Measurements from ENCODE around the gene PKNOX1.
"Not testable (repeated sequence)": the region's sequence is repeated elsewhere in the genome, so short reads cannot be mapped to it uniquely, and the experiment has no call there.

PKNOX1 gene

DNA sequence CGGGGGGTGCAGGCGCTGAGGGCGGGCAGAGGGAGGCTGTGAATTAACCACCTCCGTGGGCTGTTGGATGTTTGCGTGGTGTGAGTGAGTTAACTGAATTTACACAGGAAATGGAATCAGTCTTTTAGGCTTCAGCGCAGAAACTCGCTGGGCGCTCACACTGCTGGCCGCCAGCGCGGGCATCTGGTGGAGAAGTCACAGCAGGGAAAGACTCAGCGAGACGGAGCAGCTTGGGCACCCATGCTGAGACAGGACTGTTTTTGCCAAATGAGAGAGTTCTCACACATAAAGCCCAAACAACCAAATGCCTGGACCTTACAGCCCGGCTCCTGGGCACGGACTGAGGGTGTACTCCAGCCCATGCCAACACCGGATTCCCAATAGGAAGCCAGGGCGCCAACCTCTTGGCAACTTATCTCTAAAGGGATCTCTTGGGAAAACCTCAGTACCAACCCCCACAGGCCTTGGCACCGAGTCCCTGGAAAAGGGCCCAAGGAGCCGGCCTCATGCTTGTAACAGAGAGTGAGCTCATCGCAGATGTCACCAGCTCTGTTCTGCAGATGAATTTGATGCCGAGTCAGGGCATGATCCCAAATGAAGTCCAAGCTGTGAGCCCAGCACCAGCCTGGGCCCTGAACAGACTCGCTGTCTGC is 90.0 kb downstream of the PKNOX1 start:
- DNase-seq: not testable (repeated sequence)

DNA sequence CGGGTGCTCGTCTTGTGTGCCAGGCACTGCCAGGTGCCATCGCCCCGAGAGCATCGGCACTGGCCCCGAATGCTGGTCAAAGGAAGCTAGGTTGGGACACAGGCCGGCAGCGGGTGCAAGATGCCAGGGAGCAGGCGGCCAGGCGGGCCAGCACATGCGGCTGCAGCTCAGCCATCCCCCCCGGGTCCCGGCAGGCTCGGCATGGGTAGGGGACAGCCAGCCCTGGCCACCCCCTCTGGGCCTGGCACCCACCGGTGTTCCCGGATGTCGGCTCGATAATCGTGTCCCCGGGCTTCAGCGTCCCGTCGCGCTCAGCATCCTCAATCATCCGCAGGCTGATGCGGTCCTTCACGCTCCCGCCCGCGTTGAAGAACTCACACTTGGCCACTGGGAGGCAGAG is 91.6 kb downstream of the PKNOX1 start:
- DNase-seq: not testable (repeated sequence)

DNA sequence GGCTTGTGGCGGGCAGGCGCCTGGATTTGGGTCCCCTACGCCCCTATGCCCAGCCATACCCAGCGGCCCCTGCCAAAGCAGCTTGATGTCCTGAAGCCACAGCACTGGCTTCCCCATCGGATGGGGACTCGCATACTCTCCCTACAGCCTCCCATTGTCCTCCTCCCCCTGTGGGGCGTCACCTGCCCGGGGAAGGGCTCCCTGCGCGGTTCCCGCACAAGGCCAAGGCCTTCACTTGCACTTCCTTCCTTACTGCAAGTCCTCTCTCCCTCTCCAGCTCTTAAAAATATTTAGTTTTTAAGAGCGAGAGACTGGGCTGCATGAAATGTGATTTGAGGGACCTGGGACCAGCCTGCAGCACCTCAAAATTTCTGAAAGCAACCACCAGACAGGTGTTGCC is 92.3 kb downstream of the PKNOX1 start:
- not testable (repeated sequence) for DNase-seq

DNA sequence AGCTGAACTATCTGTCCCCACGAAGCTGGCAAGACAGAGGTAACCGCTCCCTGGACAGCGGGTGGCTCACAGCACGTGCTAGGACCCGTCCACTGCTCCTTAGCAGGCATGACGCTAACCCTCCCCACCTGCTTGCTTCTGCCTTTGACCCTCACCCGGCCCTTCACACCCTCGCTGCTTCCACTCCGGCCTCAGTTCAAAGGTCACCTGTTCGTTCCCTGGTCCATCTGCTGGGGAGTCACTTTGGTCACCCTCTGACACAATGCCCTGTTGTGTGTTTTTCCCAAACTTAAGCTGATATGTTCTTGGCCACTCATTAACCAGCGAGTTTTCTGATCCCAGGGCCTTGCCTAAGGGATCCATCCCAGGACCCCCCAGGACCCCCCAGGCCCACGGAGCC is 93.7 kb downstream of the PKNOX1 start:
- DNase-seq: not testable (repeated sequence)

DNA sequence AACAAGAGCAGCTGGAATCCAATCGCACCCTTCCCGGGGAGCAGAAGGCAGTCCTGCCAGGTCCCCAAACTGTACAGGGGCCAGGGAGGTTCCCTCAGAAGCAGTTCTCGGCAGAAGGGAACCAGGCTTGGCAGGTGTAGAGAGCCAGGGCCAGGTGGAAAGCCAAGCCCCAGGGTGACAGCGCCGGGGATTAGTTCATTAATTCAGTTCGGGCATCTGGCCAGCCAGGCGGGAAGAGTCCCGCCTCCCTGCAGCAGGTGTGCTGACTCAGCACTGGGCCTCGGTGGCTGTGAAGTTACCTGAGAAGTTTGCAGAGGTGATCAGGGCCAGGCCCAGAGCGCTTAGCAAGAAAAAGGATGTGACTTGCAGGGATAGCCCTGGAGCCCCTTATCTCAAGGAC is 95.3 kb downstream of the PKNOX1 start:
- DNase-seq: not testable (repeated sequence)

DNA sequence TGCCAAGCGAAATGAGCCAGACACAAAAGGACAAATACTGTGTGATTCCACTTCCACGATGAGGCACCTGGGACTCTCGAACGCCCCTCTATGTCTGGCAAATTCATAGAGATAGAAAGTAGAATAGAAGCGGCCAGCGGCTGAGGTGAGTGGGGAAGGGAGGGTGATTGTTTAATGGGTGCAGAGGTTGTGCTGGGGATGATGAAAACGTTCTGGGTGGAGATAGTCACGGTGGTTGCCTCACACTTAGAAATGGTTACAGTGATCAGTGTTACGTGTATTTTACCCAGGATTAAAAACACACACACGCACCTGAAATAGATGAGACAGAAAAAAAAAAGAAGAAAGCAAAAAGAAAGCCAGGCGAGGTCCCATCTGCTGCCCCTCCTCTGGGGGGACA is 98.4 kb downstream of the PKNOX1 start:
- DNase-seq: not testable (repeated sequence)

DNA sequence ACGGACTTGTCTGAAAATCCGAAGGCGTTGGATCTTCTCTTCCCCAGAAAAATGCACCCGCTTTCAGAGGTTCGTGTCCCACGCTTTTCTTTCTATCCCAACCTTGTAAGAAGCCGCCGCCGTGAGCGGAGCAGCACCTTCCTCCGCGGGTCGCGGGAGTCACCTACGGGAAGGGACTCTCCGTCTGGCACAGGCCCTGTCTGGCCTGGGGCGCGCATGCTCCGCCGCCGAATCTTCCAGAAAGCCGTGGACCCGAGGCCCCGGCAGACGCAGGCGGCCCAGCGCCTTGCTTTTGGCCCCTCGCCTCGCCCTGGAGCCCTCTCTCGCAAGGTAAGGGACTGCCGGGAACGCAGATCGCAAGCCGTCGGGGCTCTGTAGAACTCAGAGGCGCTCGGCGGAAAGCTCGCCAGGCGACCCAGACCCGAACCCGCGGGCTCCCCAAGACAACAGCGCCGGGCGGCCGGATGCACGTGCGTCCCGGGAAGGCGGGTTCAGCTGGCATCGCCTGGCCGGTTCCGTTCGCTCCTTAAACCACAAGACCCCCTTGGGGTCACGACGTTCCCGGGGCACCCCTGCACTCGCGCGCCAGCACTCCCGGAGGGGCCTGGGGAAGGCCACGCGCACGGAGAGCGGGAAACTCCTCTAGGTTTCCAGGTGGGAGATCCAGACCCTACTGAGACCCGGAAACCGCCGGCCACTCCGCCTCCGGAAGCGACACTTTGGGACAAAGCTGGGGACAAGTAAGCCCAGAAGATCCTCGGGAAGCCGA is 100.2 kb downstream of the PKNOX1 start:
- not testable (repeated sequence) for DNase-seq

DNA sequence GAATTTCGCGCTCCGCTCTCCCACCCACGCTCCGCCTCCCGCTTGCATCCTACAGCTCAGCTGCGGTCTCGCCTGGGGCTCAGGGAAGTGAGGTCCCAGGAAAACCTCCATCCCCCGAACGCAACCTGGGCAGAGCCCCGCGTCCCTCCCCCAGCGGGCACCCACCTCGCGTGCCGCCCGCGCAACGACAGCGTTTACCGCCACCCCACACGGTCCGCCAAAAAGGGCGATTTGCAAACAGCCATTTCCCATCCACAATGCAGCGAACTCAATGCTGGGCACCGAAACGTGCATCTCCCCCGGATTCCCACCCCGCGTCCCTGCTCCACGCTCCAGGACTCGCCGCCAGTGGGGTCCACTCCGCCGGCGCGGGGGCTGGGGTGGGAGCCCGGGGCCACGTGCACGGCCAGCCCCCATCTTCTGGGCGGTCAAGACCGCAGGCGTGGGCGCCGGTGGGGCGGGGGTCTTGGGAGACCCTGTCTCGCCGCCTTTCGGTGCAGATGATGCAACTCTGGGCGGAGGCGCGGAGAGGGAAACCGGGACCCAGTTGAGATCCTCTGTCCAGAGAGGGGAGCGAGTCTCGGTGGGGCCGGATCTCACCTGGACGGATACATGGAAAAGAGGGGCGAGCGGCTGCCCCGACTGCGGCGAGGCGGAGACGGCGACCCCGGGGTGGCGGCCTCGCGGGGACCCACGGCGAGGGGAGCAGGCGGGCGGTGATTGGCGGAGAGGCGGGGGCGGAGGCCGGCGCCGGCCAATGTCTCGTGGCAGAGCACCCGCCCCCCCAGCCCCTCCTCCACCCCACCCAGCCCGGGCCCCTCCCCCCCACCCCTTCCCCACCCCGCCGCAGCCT is 101.0 kb downstream of the PKNOX1 start, which contains the start of gene CBS:
CBS (minus strand) TSS at position 666 of the 853 bp plus-strand sequence. CDS start 3,642 bp downstream, outside the sequence.
- not testable (repeated sequence) for DNase-seq

DNA sequence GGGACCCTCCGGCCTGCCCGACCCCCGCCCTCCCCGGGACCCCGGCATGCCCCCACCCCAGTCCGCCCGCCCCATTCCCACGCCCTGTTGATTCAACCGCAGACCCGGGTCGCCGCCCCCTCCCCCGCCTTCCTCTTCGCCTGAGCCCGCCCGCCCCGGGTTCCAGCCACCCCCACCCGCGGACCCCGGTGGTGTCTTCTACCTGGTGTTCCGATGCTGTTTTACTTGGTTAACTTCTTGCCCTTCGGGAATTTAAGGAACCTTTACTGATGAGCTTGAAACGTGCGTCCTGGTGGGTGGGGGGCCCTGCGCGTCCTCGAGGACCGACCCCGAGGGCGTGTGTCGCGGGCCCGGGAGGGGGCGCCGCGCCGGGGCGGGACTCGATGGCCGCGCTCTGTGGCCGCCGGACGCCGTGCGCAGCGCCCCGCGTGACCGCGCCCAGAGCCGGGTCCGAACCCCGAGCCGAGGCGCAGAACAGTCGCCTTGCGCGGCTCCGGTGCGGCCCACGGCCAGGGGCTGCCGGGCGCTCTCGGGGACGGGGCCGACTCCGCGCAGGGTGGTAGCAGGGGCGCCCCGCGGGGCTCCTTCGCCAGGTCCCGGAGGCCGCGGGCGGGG is 101.8 kb downstream of the PKNOX1 start:
- not testable (repeated sequence) for DNase-seq

DNA sequence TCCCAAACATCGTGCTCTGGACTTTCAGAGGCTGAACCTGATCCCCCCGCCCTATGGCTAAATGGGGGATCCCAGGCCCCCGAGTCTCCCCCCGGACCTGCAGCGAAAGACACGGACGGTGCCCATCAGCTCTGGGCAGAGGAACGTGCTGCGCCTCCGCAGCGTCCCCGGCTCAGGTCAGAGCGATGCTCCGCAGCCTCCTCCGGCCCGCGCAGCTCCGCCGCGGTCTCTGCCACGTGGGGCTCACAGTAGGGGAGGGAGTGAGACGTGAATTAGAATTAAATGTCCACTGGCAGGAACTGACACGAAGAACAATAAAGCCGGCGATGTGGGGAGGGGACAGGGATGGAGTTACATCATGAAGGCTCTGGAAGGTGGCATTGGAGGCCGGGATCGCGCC is 102.3 kb downstream of the PKNOX1 start:
- DNase-seq: not testable (repeated sequence)

DNA sequence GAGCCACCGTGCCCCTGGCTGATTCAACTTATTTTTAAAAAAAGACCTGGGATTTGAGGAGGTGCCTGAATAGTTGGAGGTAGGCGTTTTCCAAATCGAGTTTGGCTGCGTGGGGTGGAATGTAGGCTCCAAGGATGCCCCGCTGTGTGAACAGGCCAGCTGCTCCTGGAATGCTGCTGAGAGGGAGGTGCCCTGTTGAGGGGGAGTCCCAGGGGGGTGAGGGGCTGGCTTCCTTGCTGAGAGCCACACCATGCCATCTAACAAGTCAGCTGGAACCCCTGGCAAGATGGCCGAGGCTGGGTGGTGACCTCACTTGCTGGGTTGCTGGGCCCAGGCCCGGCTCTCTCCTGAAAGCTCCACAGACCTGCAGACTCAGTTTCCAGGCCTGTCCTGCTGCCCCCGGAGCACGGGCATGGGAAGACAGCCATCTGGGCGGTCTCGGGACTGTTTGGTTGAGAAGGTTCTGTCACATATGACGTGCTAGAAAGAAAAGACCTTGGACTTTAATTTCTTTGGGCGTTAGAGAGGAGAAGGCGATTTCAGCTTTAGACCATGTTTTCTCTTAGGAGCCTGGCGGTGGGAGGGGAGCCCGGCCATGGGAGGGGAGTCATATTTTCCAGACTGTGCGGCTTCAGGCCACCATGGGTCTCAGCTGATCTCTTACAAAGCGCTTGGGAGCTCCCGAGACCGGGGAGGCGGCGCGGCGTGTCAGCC is 108.4 kb downstream of the PKNOX1 start:
- DNase-seq: not testable (repeated sequence)
